HCT116 (cell line): ENCODE results near the gene HLA-DPB1. TPM values are rescaled to one million over a fixed set of nuclear protein-coding genes. Genes with fewer than 3 reads are reported as not detected.

Experiments used
- ATAC-seq: fragments of 200-7000 bp; cut with Tn5 transposase; 2 replicates; pipeline ENCODE4 v1.9.1; 2020; ENCODE audit warnings: mild to moderate bottlenecking, moderate library complexity
- BruUV-seq: library from RNA; stranded (reverse); fragments of 400-500 nt; replicated peaks from 2 replicates; lab custom pipeline; 2021; lab: Mats Ljungman, UMichigan
- CTCF ChIA-PET: fragments of 300-600 bp; sonication (Branson Sonifier 250); formaldehyde crosslinking; loops from one replicate; lab custom pipeline; 2021; ENCODE audit warnings: antibody characterized with exemption; lab: Charles Lee
- POLR2A ChIA-PET: fragments of 300-600, 350-600 bp; sonication (Branson Sonifier 250); formaldehyde crosslinking; loops from one replicate; lab custom pipeline; 2021; ENCODE audit warnings: antibody characterized with exemption; lab: Charles Lee
- RAD21 ChIA-PET, 2 experiments: fragments of 300-600 bp; sonication (Branson Sonifier 250); formaldehyde crosslinking; loops; one replicate each; lab custom pipeline; 2023; ENCODE audit warnings: low total read pairs in 2 of 2; ENCODE audit not compliant: uncharacterized antibody in 2 of 2, unreplicated experiment in 2 of 2, low non-redundant PET in 1 of 2; lab: Charles Lee
- DNase-seq: peaks from one replicate; pipeline ENCODE4 v3.0.0-alpha.2; 2010; ENCODE audit warnings: low read depth, low spot score
- H2AFZ ChIP-seq: fragments of 200-600 bp; shearing (Covaris generic), sonication (generic); 2 replicates; pipeline ENCODE4 v1.6.1; 2017; ENCODE audit warnings: low read depth, mixed run types, mixed read lengths, antibody characterized with exemption, low read length; ENCODE audit not compliant: poor library complexity, severe bottlenecking
- H3K27ac ChIP-seq: 2 replicates; pipeline ENCODE4 v1.5.1; 2012; ENCODE audit warnings: low read depth, low read length
- H3K27me3 ChIP-seq: fragments of 200-600 bp; sonication (generic); 2 replicates; pipeline ENCODE4 v1.6.1; 2016; ENCODE audit warnings: mixed run types, low read length, mixed read lengths; ENCODE audit not compliant: insufficient read depth
- H3K36me3 ChIP-seq, 2 experiments: fragments of 200-500 bp in 1 of 2; fragments of 200-600 bp in 1 of 2; sonication (Bioruptor generic) in 1 of 2; sonication (generic) in 1 of 2; 2 replicates each; pipeline versions ENCODE4 v1.5.1 to v1.6.1; 2014 to 2016; ENCODE audit warnings: low read length in 2 of 2, inconsistent platforms in 1 of 2, mixed read lengths in 1 of 2, mixed run types in 1 of 2; ENCODE audit not compliant: insufficient read depth in 2 of 2, control insufficient read depth in 1 of 2
- H3K4me1 ChIP-seq, 2 experiments: fragments of 200-600 bp in 1 of 2; sonication (generic) in 1 of 2; 2 replicates each; pipeline versions ENCODE4 v1.5.1 to v1.6.1; 2012 to 2017; ENCODE audit warnings: low read length in 2 of 2, inconsistent platforms in 1 of 2, mild to moderate bottlenecking in 1 of 2, mixed read lengths in 1 of 2, mixed run types in 1 of 2, moderate library complexity in 1 of 2; ENCODE audit not compliant: insufficient read depth in 2 of 2, control insufficient read depth in 1 of 2
- H3K4me2 ChIP-seq: fragments of 200-600 bp; sonication (generic); 2 replicates; pipeline ENCODE4 v1.6.1; 2017; ENCODE audit warnings: mixed run types, low read length, mixed read lengths
- H3K4me3 ChIP-seq, 2 experiments: fragments of 200-600 bp in 1 of 2; sonication (generic) in 1 of 2; replicated peaks in 1 of 2; 2 replicates each; pipeline ENCODE4 v1.5.1; 2011 to 2016; ENCODE audit warnings: low read length in 2 of 2, control low read depth in 1 of 2, low read depth in 1 of 2, mild to moderate bottlenecking in 1 of 2, mixed read lengths in 1 of 2, mixed run types in 1 of 2
- H3K79me2 ChIP-seq: fragments of 200-600 bp; sonication (generic); 2 replicates; pipeline ENCODE4 v1.6.1; 2017; ENCODE audit warnings: mild to moderate bottlenecking, mixed run types, low read length, moderate library complexity, mixed read lengths; ENCODE audit not compliant: insufficient read depth
- H3K9ac ChIP-seq: fragments of 200-600 bp; sonication (generic); 2 replicates; pipeline ENCODE4 v1.6.1; 2016; ENCODE audit warnings: low read length, mixed read lengths
- H3K9me2 ChIP-seq: fragments of 200-600 bp; sonication (generic), shearing (Covaris generic); 2 replicates; pipeline ENCODE4 v1.6.1; 2017; ENCODE audit warnings: mixed run types, mild to moderate bottlenecking, moderate library complexity; ENCODE audit not compliant: insufficient read depth
- H3K9me3 ChIP-seq, 2 experiments: fragments of 200-500 bp in 1 of 2; fragments of 200-600 bp in 1 of 2; sonication (Bioruptor generic) in 1 of 2; sonication (generic) in 1 of 2; 2 replicates each; pipeline ENCODE4 v1.6.1; 2014 to 2017; ENCODE audit warnings: low read length in 2 of 2, mixed read lengths in 2 of 2, inconsistent platforms in 1 of 2, low read depth in 1 of 2, mild to moderate bottlenecking in 1 of 2, mixed run types in 1 of 2, moderate library complexity in 1 of 2; ENCODE audit not compliant: control insufficient read depth in 1 of 2, insufficient read depth in 1 of 2
- H4K20me1 ChIP-seq: fragments of 200-600 bp; sonication (generic), shearing (Covaris generic); 2 replicates; pipeline ENCODE4 v1.6.1; 2017; ENCODE audit warnings: mixed run types, mild to moderate bottlenecking, moderate library complexity; ENCODE audit not compliant: insufficient read depth
- CBX3 ChIP-seq: IDR thresholded peaks from 2 replicates; pipeline ENCODE4 v1.6.1; 2012; ENCODE audit warnings: low read depth
- CTCF ChIP-seq, 3 experiments: fragments of 200-600 bp in 1 of 3; sonication (generic) in 1 of 3; IDR thresholded peaks in 2 of 3; conservative IDR thresholded peaks in 1 of 3; 2 replicates each; pipeline ENCODE4 v1.5.1; 2012 to 2017; ENCODE audit warnings: low read depth in 2 of 3, low read length in 2 of 3, antibody characterized with exemption in 1 of 3, borderline replicate concordance in 1 of 3, control low read depth in 1 of 3, mild to moderate bottlenecking in 1 of 3, mixed read lengths in 1 of 3, mixed run types in 1 of 3, moderate library complexity in 1 of 3; ENCODE audit not compliant: insufficient read depth in 1 of 3
- ELF1 ChIP-seq: IDR thresholded peaks from 2 replicates; pipeline ENCODE4 v1.6.1; 2012; ENCODE audit warnings: low read depth, borderline replicate concordance
- FOSL1 ChIP-seq: IDR thresholded peaks from 2 replicates; pipeline ENCODE4 v1.6.1; 2012; ENCODE audit warnings: low read depth
- MAX ChIP-seq: IDR thresholded peaks from 2 replicates; pipeline ENCODE4 v1.6.1; 2012
- RAD21 ChIP-seq: IDR thresholded peaks from 2 replicates; pipeline ENCODE4 v1.6.1; 2012; ENCODE audit warnings: low read depth, mild to moderate bottlenecking
- ZNF274 ChIP-seq: fragments of 200-500 bp; sonication (Bioruptor generic); IDR thresholded peaks from 2 replicates; pipeline ENCODE4 v1.6.1; 2014; ENCODE audit warnings: mild to moderate bottlenecking, low read depth, low read length, inconsistent platforms
- intact Hi-C: fragments of 100-400 bp; cut with micrococcal nuclease; formaldehyde crosslinking; loops from 2 replicates; pipeline ENCODE4 v1.10.0; 2022
- total RNA-seq: library from RNA; stranded (reverse); gene quantifications from one replicate; pipeline ENCODE4 v1.2.1, GENCODE V29; 2021; ENCODE audit not compliant: unreplicated experiment

The HLA-DPB1 gene
- total RNA-seq, 1 experiment from 2014 or later, result 1.5 TPM

- ATAC-seq (peak; percentile 87), DNase-seq (peak; percentile 77)
- POLR2A ChIA-PET, result no interaction called here
- H3K36me3 ChIP-seq, result no peaks in the 10 kb centered on the region
- no peaks in the 10 kb centered on the region for H3K79me2 ChIP-seq
- peak overlapping the region; percentile 95 for H2AFZ ChIP-seq
- BruUV-seq, result no TSS peak
- H3K27me3 ChIP-seq, result no peaks in the 10 kb centered on the region
- peak overlapping the region; percentile 70 for H3K4me2 ChIP-seq
- RAD21 ChIA-PET, result interaction anchor here (0.5 to 1.5 kb wide), 3 partner anchors 124 to 1851 kb away, joined by 3 to 4 read pairs (median 4); no protein-coding TSS in a partner anchor
- no peak overlapping the region for H3K27ac ChIP-seq
- CTCF ChIA-PET, result interaction anchor here (0.7 to 3.9 kb wide), 5 partner anchors 24 to 124 kb away, joined by 3 to 49 read pairs (median 3); no protein-coding TSS in a partner anchor
- H3K9me2 ChIP-seq, result no peaks in the 10 kb centered on the region
- no peaks in the 10 kb centered on the region for H3K9me3 ChIP-seq
- intact Hi-C loops, result loop anchor here (1.0 kb wide), 3 partner anchors 24 to 124 kb away; partner anchors contain the start of genes RXRB and SLC39A7
- H4K20me1 ChIP-seq, result no peaks in the 10 kb centered on the region
- TF ChIP-seq CBX3 (peak; percentile 93), MAX (peak; percentile 84), FOSL1 (no peak), CTCF (IDR thresholded peaks at IDR 0.05 in 2 of 3, conservative IDR thresholded peaks at IDR 0.05 in 1 of 3; ENCODE audit: borderline replicate concordance in 1 of 3, insufficient read depth in 1 of 3, low read depth in 2 of 3, low read length in 2 of 3) (peak; percentile 68 to 94 (median 81)), ELF1 (no peak), ZNF274 (no peak), RAD21 (peak; percentile 96)
- H3K4me1 ChIP-seq, result peaks cover 0 to 8% of the 10 kb centered on the region in 2 experiments; a peak in 1 of 4 replicates
- peak overlapping the region; percentile 1 to 33; a peak in 2 of 4 replicates for H3K4me3 ChIP-seq
- no peak overlapping the region; the same call in 1 of the 2 replicates for H3K9ac ChIP-seq
Observed at GRCh38 chr6:33123732-33124524, 48.1 kb downstream of the HLA-DPB1 start.
